Keratinocyte (primary cell): ENCODE measurements around the gene ATP6V0E2. TPM values are rescaled to one million over a fixed set of nuclear protein-coding genes. Genes with fewer than 3 reads are reported as not detected.

ENCODE experiments used
- DNase-seq: peaks from one replicate; pipeline ENCODE4 v3.0.0-alpha.2; 2011; ENCODE audit warnings: low read depth, missing footprints, low spot score
- FAIRE-seq: peaks from 2 replicates; lab custom pipeline; 2011; peaks lifted over from hg19 to GRCh38; lab: Jason Lieb, UNC
- H2AFZ ChIP-seq: 2 replicates; pipeline ENCODE4 v1.6.0; 2012; ENCODE audit warnings: low read length, control low read depth, inconsistent platforms; ENCODE audit not compliant: control insufficient read depth
- H3K27ac ChIP-seq: 2 replicates; pipeline ENCODE4 v1.5.1; 2011; ENCODE audit warnings: low read length; ENCODE audit not compliant: control insufficient read depth, insufficient read depth
- H3K27me3 ChIP-seq: 3 replicates; pipeline ENCODE4 v1.6.0; 2011; ENCODE audit warnings: low read length; ENCODE audit not compliant: control insufficient read depth, insufficient read depth; ENCODE audit errors: extremely low read depth
- H3K36me3 ChIP-seq, 2 experiments: 2 replicates in 1 of 2; 3 replicates in 1 of 2; pipeline ENCODE4 v1.5.1; 2011; ENCODE audit warnings: low read length in 2 of 2, mild to moderate bottlenecking in 1 of 2; ENCODE audit not compliant: control insufficient read depth in 2 of 2, insufficient read depth in 2 of 2; ENCODE audit errors: extremely low read depth in 1 of 2
- H3K4me1 ChIP-seq: 3 replicates; pipeline ENCODE4 v1.5.1; 2011; ENCODE audit warnings: low read length; ENCODE audit not compliant: control insufficient read depth, insufficient read depth; ENCODE audit errors: extremely low read depth
- H3K4me2 ChIP-seq: 3 replicates; pipeline ENCODE4 v1.6.0; 2011; ENCODE audit warnings: low read depth, low read length; ENCODE audit not compliant: control insufficient read depth, insufficient read depth; ENCODE audit errors: extremely low read depth
- H3K4me3 ChIP-seq, 3 experiments: fragments of 200-600 bp in 1 of 3; sonication (generic) in 1 of 3; 2 replicates in 2 of 3; 3 replicates in 1 of 3; pipeline ENCODE4 v1.5.1; 2011 to 2016; ENCODE audit warnings: low read length in 3 of 3, mild to moderate bottlenecking in 3 of 3, control low read depth in 2 of 3, inconsistent platforms in 1 of 3, low read depth in 1 of 3, mixed read lengths in 1 of 3, mixed run types in 1 of 3, moderate library complexity in 1 of 3; ENCODE audit not compliant: control insufficient read depth in 2 of 3, insufficient read depth in 2 of 3; ENCODE audit errors: extremely low read depth in 1 of 3
- H3K79me2 ChIP-seq: 2 replicates; pipeline ENCODE4 v1.6.0; 2012; ENCODE audit warnings: low read length; ENCODE audit not compliant: control insufficient read depth, insufficient read depth
- H3K9ac ChIP-seq: 3 replicates; pipeline ENCODE4 v1.6.0; 2011; ENCODE audit warnings: low read length; ENCODE audit not compliant: control insufficient read depth, insufficient read depth; ENCODE audit errors: extremely low read depth
- H3K9me1 ChIP-seq: 3 replicates; pipeline ENCODE4 v1.6.0; 2011; ENCODE audit warnings: low read length; ENCODE audit not compliant: control insufficient read depth, insufficient read depth; ENCODE audit errors: extremely low read depth
- H3K9me3 ChIP-seq: 2 replicates; pipeline ENCODE4 v1.5.1; 2012; ENCODE audit warnings: low read depth, low read length; ENCODE audit not compliant: control insufficient read depth
- H4K20me1 ChIP-seq: 3 replicates; pipeline ENCODE4 v1.6.0; 2011; ENCODE audit warnings: low read length; ENCODE audit not compliant: control insufficient read depth, insufficient read depth; ENCODE audit errors: extremely low read depth
- EZH2 ChIP-seq: IDR thresholded peaks from one replicate; pipeline ENCODE4 v1.6.1; 2012; ENCODE audit warnings: inconsistent platforms, mild to moderate bottlenecking, low read length, moderate library complexity
- dilution Hi-C: fragments of 300-500 bp; cut with MboI; formaldehyde crosslinking; loops from one replicate; pipeline ENCODE4 v1.7.0; 2020; ENCODE audit warnings: low sequenced_read_pairs; ENCODE audit not compliant: extremely low pct_ligation_motif_present
- polyA plus RNA-seq, 5 experiments: library from polyadenylated mRNA; depleted of rRNA in 3 of 5; stranded (reverse) in 3 of 5; stranded (forward) in 1 of 5; unstranded in 1 of 5; fragments of >200 nt; gene quantifications; 1 replicate in 1 of 5; 2 replicates in 3 of 5; 3 replicates in 1 of 5; pipeline versions ENCODE4 v1.2.1 to v1.2.3, GENCODE V29; 2011 to 2012; ENCODE audit warnings: missing spikeins in 2 of 5, low read depth in 1 of 5, low replicate concordance in 1 of 5
- TF ChIP-seq, protein P1 (sequence below), 3 experiments: IDR thresholded peaks in 1 of 3; conservative IDR thresholded peaks in 1 of 3; optimal IDR thresholded peaks in 1 of 3; 2 replicates in 2 of 3; 3 replicates in 1 of 3; pipeline versions ENCODE3 to v1.5.1; 2011; ENCODE audit warnings: low read length in 3 of 3, mild to moderate bottlenecking in 3 of 3, moderate library complexity in 2 of 3, control low read depth in 1 of 3, inconsistent platforms in 1 of 3; ENCODE audit not compliant: insufficient read depth in 2 of 3; ENCODE audit errors: extremely low read depth in 1 of 3

The ATP6V0E2 gene
- polyA plus RNA-seq, 1 donor (not counting 4 experiments of a cell fraction or from before 2014, with no cell fraction given), result 5.0 TPM

DNA sequence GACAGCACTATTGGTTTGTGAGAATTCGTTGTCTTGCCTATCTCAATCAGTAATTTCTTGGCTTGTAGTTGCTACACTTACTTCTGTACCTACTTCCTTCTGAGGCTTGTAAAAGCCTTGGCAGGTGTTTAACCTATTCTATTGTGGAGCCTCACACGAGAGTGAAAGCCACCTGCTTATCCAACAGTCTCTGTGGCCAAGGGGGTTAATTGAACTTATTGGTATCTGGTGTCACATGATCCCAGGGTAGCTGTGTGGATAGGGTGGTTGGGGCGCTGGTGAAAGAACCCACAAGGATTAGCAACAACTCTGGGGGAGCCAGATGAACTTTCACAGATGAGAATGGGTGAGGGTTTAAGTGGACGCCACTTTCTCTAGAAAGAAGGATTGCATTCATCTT lies 13.9 kb upstream of the ATP6V0E2 start:
- dilution Hi-C loops, result no loop called here
- no peaks in the 10 kb centered on the region for H4K20me1 ChIP-seq
- no peak overlapping the region for H3K4me2 ChIP-seq
- no peak overlapping the region for H2AFZ ChIP-seq
- FAIRE-seq (no peak), DNase-seq (no peak)
- no peak overlapping the region for H3K4me3 ChIP-seq
- no peak overlapping the region for H3K27ac ChIP-seq
- TF ChIP-seq, protein P1, sequence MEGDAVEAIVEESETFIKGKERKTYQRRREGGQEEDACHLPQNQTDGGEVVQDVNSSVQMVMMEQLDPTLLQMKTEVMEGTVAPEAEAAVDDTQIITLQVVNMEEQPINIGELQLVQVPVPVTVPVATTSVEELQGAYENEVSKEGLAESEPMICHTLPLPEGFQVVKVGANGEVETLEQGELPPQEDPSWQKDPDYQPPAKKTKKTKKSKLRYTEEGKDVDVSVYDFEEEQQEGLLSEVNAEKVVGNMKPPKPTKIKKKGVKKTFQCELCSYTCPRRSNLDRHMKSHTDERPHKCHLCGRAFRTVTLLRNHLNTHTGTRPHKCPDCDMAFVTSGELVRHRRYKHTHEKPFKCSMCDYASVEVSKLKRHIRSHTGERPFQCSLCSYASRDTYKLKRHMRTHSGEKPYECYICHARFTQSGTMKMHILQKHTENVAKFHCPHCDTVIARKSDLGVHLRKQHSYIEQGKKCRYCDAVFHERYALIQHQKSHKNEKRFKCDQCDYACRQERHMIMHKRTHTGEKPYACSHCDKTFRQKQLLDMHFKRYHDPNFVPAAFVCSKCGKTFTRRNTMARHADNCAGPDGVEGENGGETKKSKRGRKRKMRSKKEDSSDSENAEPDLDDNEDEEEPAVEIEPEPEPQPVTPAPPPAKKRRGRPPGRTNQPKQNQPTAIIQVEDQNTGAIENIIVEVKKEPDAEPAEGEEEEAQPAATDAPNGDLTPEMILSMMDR (optimal IDR thresholded peaks at IDR 0.05 in 1 of 3, IDR thresholded peaks at IDR 0.05 in 1 of 3, conservative IDR thresholded peaks at IDR 0.05 in 1 of 3; ENCODE audit: extremely low read depth in 1 of 3, insufficient read depth in 2 of 3, low read length in 3 of 3), result no peak
- TF ChIP-seq EZH2, result no peak
- H3K36me3 ChIP-seq, result peaks cover 0 to 11% of the 10 kb centered on the region in 2 experiments
- no peaks in the 10 kb centered on the region for H3K27me3 ChIP-seq
- no peaks in the 10 kb centered on the region for H3K9me3 ChIP-seq
- H3K9ac ChIP-seq, result no peak overlapping the region
- H3K79me2 ChIP-seq, result no peaks in the 10 kb centered on the region
- H3K9me1 ChIP-seq, result no peaks in the 10 kb centered on the region
- H3K4me1 ChIP-seq, result peaks cover 8% of the 10 kb centered on the region

DNA sequence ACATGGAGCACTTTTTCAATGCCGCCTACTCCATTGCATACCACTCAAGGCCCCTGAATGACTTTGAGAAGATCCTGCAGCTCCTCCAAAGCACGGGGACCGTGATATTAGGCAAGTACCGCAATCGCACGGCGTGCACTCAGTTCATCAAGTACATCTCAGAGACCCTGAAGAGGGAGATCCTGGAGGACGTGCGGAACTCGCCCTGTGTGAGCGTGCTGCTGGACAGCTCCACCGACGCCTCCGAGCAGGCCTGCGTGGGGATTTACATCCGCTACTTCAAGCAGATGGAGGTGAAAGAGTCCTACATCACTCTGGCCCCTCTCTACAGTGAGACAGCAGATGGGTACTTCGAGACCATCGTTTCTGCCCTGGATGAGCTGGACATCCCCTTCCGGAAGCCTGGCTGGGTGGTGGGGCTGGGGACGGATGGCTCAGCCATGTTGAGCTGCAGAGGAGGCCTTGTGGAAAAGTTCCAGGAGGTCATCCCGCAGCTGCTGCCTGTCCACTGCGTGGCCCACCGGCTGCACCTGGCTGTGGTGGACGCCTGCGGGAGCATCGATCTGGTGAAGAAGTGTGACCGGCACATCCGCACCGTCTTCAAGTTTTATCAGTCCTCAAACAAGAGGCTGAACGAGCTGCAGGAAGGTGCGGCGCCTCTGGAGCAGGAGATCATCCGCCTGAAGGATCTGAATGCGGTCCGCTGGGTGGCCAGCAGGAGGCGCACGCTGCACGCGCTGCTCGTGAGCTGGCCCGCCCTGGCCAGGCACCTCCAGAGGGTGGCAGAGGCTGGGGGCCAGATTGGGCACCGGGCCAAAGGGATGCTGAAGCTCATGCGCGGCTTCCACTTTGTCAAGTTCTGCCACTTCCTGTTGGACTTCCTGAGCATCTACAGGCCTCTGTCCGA lies 12.7 kb upstream of the ATP6V0E2 start:
- H4K20me1 ChIP-seq, result no peaks in the 10 kb centered on the region
- no peak overlapping the region for H3K9ac ChIP-seq
- H3K36me3 ChIP-seq, result peaks cover 0 to 11% of the 10 kb centered on the region in 2 experiments
- DNase-seq (no peak), FAIRE-seq (no peak)
- H3K9me1 ChIP-seq, result no peaks in the 10 kb centered on the region
- no peaks in the 10 kb centered on the region for H3K27me3 ChIP-seq
- H3K4me2 ChIP-seq, result no peak overlapping the region
- no peak for TF ChIP-seq EZH2
- TF ChIP-seq, protein P1 (optimal IDR thresholded peaks at IDR 0.05 in 1 of 3, IDR thresholded peaks at IDR 0.05 in 1 of 3, conservative IDR thresholded peaks at IDR 0.05 in 1 of 3; ENCODE audit: extremely low read depth in 1 of 3, insufficient read depth in 2 of 3, low read length in 3 of 3), result peak in 1 of 3 experiments; percentile 25
- dilution Hi-C loops, result no loop called here
- no peaks in the 10 kb centered on the region for H3K4me1 ChIP-seq
- H3K79me2 ChIP-seq, result no peaks in the 10 kb centered on the region
- H3K27ac ChIP-seq, result no peak overlapping the region
- no peaks in the 10 kb centered on the region for H3K9me3 ChIP-seq
- H3K4me3 ChIP-seq, result no peak overlapping the region
- no peak overlapping the region for H2AFZ ChIP-seq
